ENCODE data around the gene STK10.

The STK10 gene

GRCh38 chr5:172148381-172148780, 39.6 kb downstream of the STK10 start:
- H3K9me3 ChIP-seq (ENCODE audit: control insufficient read depth, low read length), result no peaks in the 10 kb centered on the region
- no peak for DNase-seq (ENCODE audit: low read depth)
- peaks cover 27% of the 10 kb centered on the region for H3K36me3 ChIP-seq (ENCODE audit: control insufficient read depth, insufficient read depth, low read length, severe bottlenecking)
- H3K4me3 ChIP-seq (ENCODE audit: low read length), result no peak overlapping the region
- H3K27me3 ChIP-seq (replicated peaks; ENCODE audit: control insufficient read depth, insufficient read depth, low read length), result no peaks in the 10 kb centered on the region
- H3K9ac ChIP-seq (ENCODE audit: low read length), result no peak overlapping the region
- H3K4me1 ChIP-seq (ENCODE audit: control insufficient read depth, insufficient read depth, low read length), result peaks cover 23% of the 10 kb centered on the region

DNA sequence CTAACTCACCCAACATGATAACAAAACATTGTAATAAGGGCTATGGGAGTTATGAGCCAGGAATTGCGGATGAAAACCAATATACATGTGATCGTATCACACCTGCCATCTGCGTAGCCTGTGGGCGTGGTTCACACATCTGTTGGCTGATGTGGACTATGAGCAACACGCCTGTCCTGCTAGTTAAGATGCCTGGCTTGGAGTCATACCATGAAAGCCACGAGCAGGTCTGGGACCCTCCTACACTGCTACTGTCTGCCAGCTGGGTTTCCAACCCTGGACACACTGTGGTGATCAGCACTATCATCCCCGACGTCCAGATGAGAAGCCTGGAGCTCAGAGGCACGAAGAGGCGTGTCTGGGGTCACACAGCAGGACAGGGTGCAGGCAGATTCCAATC, 40.2 kb downstream of the STK10 start:
- Histone ChIP-seq H3K9me3 (ENCODE audit: control insufficient read depth, low read length) (no peaks in the 10 kb centered on the region), H3K9ac (ENCODE audit: low read length) (no peak overlapping the region), H3K27me3 (replicated peaks; ENCODE audit: control insufficient read depth, insufficient read depth, low read length) (no peaks in the 10 kb centered on the region), H3K4me3 (ENCODE audit: low read length) (no peak overlapping the region), H3K4me1 (ENCODE audit: control insufficient read depth, insufficient read depth, low read length) (peaks cover 28% of the 10 kb centered on the region), H3K36me3 (ENCODE audit: control insufficient read depth, insufficient read depth, low read length, severe bottlenecking) (peaks cover 27% of the 10 kb centered on the region)
- no peak for DNase-seq (ENCODE audit: low read depth)

- H3K27me3 ChIP-seq (replicated peaks; ENCODE audit: control insufficient read depth, insufficient read depth, low read length), result no peaks in the 10 kb centered on the region
- no peak overlapping the region for H3K9ac ChIP-seq (ENCODE audit: low read length)
- H3K4me3 ChIP-seq (ENCODE audit: low read length), result no peak overlapping the region
- no peaks in the 10 kb centered on the region for H3K9me3 ChIP-seq (ENCODE audit: control insufficient read depth, low read length)
- no peak for DNase-seq (ENCODE audit: low read depth)
- H3K4me1 ChIP-seq (ENCODE audit: control insufficient read depth, insufficient read depth, low read length), result peaks cover 30% of the 10 kb centered on the region
- H3K36me3 ChIP-seq (ENCODE audit: control insufficient read depth, insufficient read depth, low read length, severe bottlenecking), result peaks cover 17% of the 10 kb centered on the region
These were observed 41.3 kb downstream of the STK10 start for GRCh38 chr5:172146748-172147092.

GRCh38 chr5:172145870-172146747, 41.9 kb downstream of the STK10 start:
- Histone ChIP-seq H3K9ac (ENCODE audit: low read length) (no peak overlapping the region), H3K9me3 (ENCODE audit: control insufficient read depth, low read length) (no peaks in the 10 kb centered on the region), H3K27me3 (replicated peaks; ENCODE audit: control insufficient read depth, insufficient read depth, low read length) (no peaks in the 10 kb centered on the region), H3K4me3 (ENCODE audit: low read length) (no peak overlapping the region), H3K36me3 (ENCODE audit: control insufficient read depth, insufficient read depth, low read length, severe bottlenecking) (peaks cover 20% of the 10 kb centered on the region), H3K4me1 (ENCODE audit: control insufficient read depth, insufficient read depth, low read length) (peaks cover 30% of the 10 kb centered on the region)
- no peak for DNase-seq (ENCODE audit: low read depth)

DNA sequence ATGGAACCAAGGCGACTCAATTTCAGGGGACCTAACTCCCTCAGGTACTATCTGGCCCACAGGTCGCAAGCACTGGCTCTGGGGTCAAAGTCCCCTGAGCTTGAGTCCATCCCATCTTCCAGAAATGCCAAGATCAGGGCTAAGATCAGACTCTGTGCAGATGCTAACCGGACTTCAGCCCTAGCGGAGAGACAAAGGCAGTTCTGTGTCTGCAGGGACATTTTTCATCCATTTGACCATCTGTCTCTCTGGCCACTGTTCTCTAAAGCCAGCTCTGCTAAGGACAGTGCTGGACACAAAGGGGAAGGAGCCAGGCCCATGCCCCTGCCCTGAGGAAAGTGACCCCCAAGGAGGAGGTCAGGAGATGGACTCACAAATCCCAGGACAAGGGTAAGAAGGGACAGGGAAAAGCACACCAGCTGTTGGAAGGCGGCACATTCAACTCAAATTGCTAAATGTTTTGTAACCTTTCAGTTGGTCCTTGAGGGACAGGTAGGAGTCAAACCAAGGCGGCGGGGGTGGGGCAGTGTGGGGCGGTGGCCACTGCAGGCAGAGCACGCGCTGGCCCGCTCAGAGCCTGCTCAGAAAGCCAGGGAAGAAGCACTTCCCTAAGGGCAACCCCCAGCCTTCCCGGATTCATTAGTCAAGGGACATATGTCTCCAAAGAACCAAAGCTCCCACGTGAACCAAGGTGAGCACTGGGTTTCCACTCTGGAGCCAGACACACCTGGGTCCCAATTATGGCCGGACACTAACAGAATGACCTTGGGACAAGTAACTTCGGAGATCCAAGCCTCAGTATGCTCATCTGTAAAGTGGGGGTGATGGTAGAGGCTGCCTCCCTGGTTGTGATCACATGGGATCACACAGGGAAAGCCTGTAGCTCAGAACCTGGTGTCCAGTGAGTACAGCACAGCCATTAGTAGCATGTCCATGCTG, 42.8 kb downstream of the STK10 start:
- H3K4me3 ChIP-seq (ENCODE audit: low read length), result no peak overlapping the region
- no peaks in the 10 kb centered on the region for H3K27me3 ChIP-seq (replicated peaks; ENCODE audit: control insufficient read depth, insufficient read depth, low read length)
- peaks cover 21% of the 10 kb centered on the region for H3K36me3 ChIP-seq (ENCODE audit: control insufficient read depth, insufficient read depth, low read length, severe bottlenecking)
- H3K9me3 ChIP-seq (ENCODE audit: control insufficient read depth, low read length), result no peaks in the 10 kb centered on the region
- H3K4me1 ChIP-seq (ENCODE audit: control insufficient read depth, insufficient read depth, low read length), result peaks cover 22% of the 10 kb centered on the region
- no peak overlapping the region for H3K9ac ChIP-seq (ENCODE audit: low read length)
- no peak for DNase-seq (ENCODE audit: low read depth)

DNA sequence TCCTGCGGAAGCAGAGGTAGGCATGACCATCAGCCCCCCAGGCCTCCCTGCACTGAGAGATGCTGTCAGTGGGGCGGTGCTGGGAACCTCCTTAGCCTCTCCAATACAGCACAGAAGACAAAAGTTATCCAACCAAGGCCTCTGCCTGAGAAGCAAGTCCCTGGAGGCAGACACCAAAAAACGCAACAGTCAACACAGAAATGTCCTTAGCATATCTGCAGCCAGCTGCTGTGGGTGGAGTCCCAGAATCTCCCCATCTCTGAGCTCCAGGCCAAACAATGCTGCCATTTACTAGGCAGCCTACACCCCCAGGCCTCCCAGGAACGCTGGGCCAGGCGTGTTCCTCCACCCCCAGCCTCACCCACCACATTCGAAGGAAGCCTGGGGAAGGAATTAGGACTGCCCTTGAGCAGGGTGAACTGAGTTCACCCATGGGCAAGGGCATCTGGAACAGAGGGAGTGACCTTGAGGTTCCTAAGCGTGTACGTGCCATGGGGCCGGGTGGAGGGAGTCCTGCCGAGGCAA, 43.7 kb downstream of the STK10 start:
- Histone ChIP-seq H3K27me3 (replicated peaks; ENCODE audit: control insufficient read depth, insufficient read depth, low read length) (no peaks in the 10 kb centered on the region), H3K36me3 (ENCODE audit: control insufficient read depth, insufficient read depth, low read length, severe bottlenecking) (peaks cover 21% of the 10 kb centered on the region), H3K4me3 (ENCODE audit: low read length) (no peak overlapping the region), H3K9me3 (ENCODE audit: control insufficient read depth, low read length) (no peaks in the 10 kb centered on the region), H3K9ac (ENCODE audit: low read length) (no peak overlapping the region), H3K4me1 (ENCODE audit: control insufficient read depth, insufficient read depth, low read length) (peaks cover 22% of the 10 kb centered on the region)
- DNase-seq (ENCODE audit: low read depth), result peak; percentile 34

- Histone ChIP-seq H3K9me3 (ENCODE audit: control insufficient read depth, low read length) (no peaks in the 10 kb centered on the region), H3K4me3 (ENCODE audit: low read length) (no peak overlapping the region), H3K4me1 (ENCODE audit: control insufficient read depth, insufficient read depth, low read length) (peaks cover 22% of the 10 kb centered on the region), H3K36me3 (ENCODE audit: control insufficient read depth, insufficient read depth, low read length, severe bottlenecking) (peaks cover 21% of the 10 kb centered on the region), H3K9ac (ENCODE audit: low read length) (no peak overlapping the region), H3K27me3 (replicated peaks; ENCODE audit: control insufficient read depth, insufficient read depth, low read length) (no peaks in the 10 kb centered on the region)
- DNase-seq (ENCODE audit: low read depth), result no peak
These were observed 44.1 kb downstream of the STK10 start for GRCh38 chr5:172143875-172144274.

GRCh38 chr5:172142709-172143215, 45.3 kb downstream of the STK10 start:
- DNase-seq (ENCODE audit: low read depth), result no peak
- Histone ChIP-seq H3K27me3 (replicated peaks; ENCODE audit: control insufficient read depth, insufficient read depth, low read length) (no peaks in the 10 kb centered on the region), H3K36me3 (ENCODE audit: control insufficient read depth, insufficient read depth, low read length, severe bottlenecking) (peaks cover 13% of the 10 kb centered on the region), H3K9me3 (ENCODE audit: control insufficient read depth, low read length) (no peaks in the 10 kb centered on the region), H3K4me1 (ENCODE audit: control insufficient read depth, insufficient read depth, low read length) (peaks cover 22% of the 10 kb centered on the region), H3K4me3 (ENCODE audit: low read length) (no peak overlapping the region), H3K9ac (ENCODE audit: low read length) (no peak overlapping the region)

GRCh38 chr5:172141949-172142319, 46.1 kb downstream of the STK10 start:
- Histone ChIP-seq H3K9me3 (ENCODE audit: control insufficient read depth, low read length) (peaks cover 3% of the 10 kb centered on the region), H3K4me1 (ENCODE audit: control insufficient read depth, insufficient read depth, low read length) (peaks cover 22% of the 10 kb centered on the region), H3K27me3 (replicated peaks; ENCODE audit: control insufficient read depth, insufficient read depth, low read length) (no peaks in the 10 kb centered on the region), H3K36me3 (ENCODE audit: control insufficient read depth, insufficient read depth, low read length, severe bottlenecking) (peaks cover 11% of the 10 kb centered on the region), H3K9ac (ENCODE audit: low read length) (no peak overlapping the region), H3K4me3 (ENCODE audit: low read length) (no peak overlapping the region)
- DNase-seq (ENCODE audit: low read depth), result no peak

GRCh38 chr5:172140866-172141265, 47.2 kb downstream of the STK10 start:
- Histone ChIP-seq H3K27me3 (replicated peaks; ENCODE audit: control insufficient read depth, insufficient read depth, low read length) (no peaks in the 10 kb centered on the region), H3K36me3 (ENCODE audit: control insufficient read depth, insufficient read depth, low read length, severe bottlenecking) (peaks cover 6% of the 10 kb centered on the region), H3K4me3 (ENCODE audit: low read length) (no peak overlapping the region), H3K9me3 (ENCODE audit: control insufficient read depth, low read length) (peaks cover 3% of the 10 kb centered on the region), H3K9ac (ENCODE audit: low read length) (no peak overlapping the region), H3K4me1 (ENCODE audit: control insufficient read depth, insufficient read depth, low read length) (peaks cover 22% of the 10 kb centered on the region)
- DNase-seq (ENCODE audit: low read depth), result no peak

DNA sequence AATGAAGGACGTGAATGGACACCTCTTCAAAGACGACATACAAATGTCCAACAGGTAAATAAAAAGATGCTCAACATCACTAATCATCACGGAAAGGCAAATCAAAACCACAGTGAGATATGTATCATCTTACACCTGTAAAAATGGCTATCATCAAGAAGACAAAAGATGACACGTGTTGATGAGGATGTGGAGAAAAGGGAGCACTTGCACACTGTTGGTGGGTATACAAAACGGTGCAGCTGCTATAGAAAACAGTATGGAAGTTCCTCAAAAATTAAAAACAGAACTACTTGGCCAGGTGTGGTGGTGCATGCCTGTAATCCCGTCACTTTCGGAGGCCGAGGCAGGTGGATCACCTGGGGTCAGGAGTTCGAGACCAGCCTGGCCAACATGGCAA, 47.9 kb downstream of the STK10 start:
- no peak overlapping the region for H3K9ac ChIP-seq (ENCODE audit: low read length)
- H3K4me1 ChIP-seq (ENCODE audit: control insufficient read depth, insufficient read depth, low read length), result peaks cover 22% of the 10 kb centered on the region
- no peaks in the 10 kb centered on the region for H3K27me3 ChIP-seq (replicated peaks; ENCODE audit: control insufficient read depth, insufficient read depth, low read length)
- no peak for DNase-seq (ENCODE audit: low read depth)
- H3K9me3 ChIP-seq (ENCODE audit: control insufficient read depth, low read length), result peaks cover 3% of the 10 kb centered on the region
- H3K4me3 ChIP-seq (ENCODE audit: low read length), result no peak overlapping the region
- H3K36me3 ChIP-seq (ENCODE audit: control insufficient read depth, insufficient read depth, low read length, severe bottlenecking), result peaks cover 6% of the 10 kb centered on the region

Measured in adipocyte (in vitro differentiated cells).